Esophagus muscularis mucosa (tissue), 4 donors: ENCODE data around the gene CD8B. TPM values are rescaled to one million over a fixed set of nuclear protein-coding genes. Genes with fewer than 3 reads are reported as not detected.

Experiments
- DNase-seq: peaks from one replicate; pipeline ENCODE4 v3.0.0-alpha.2; 2017; ENCODE audit errors: extremely low spot score
- H3K27ac ChIP-seq, 4 donors: fragments of 200-600 bp; sonication (generic); replicated peaks in 1 of 4; 1 replicate in 3 of 4; 2 replicates in 1 of 4; pipeline ENCODE4 v1.5.1; 2016 to 2019; ENCODE audit warnings: mild to moderate bottlenecking in 1 of 4
- H3K27me3 ChIP-seq, 4 donors: fragments of 200-600 bp; sonication (generic); one replicate each; pipeline versions ENCODE4 v1.5.1 to v1.6.0; 2016 to 2019
- H3K36me3 ChIP-seq, 4 donors: fragments of 200-600 bp; sonication (generic); one replicate each; pipeline ENCODE4 v1.5.1; 2016 to 2019
- H3K4me1 ChIP-seq, 4 donors: fragments of 200-600 bp; sonication (generic); one replicate each; pipeline ENCODE4 v1.5.1; 2016 to 2019
- H3K4me3 ChIP-seq, 4 donors: fragments of 200-600 bp; sonication (generic); 1 replicate in 2 of 4; 2 replicates in 2 of 4; pipeline ENCODE4 v1.5.1; 2016 to 2019; ENCODE audit warnings: mild to moderate bottlenecking in 4 of 4, moderate library complexity in 1 of 4
- H3K9me3 ChIP-seq, 4 donors: fragments of 200-600 bp; sonication (generic); 1 replicate in 3 of 4; 2 replicates in 1 of 4; pipeline ENCODE4 v1.5.1; 2016 to 2019
- EP300 ChIP-seq: sonication (generic); formaldehyde crosslinking; IDR thresholded peaks from one replicate; pipeline ENCODE4 v1.6.1; 2017; ENCODE audit warnings: antibody characterized with exemption
- POLR2A ChIP-seq: fragments of 450-650 bp; IDR thresholded peaks from one replicate; pipeline ENCODE4 v1.6.1; 2017; ENCODE audit warnings: antibody characterized with exemption, moderate library complexity, mild to moderate bottlenecking, low read depth
- POLR2AphosphoS5 ChIP-seq, 2 donors: sonication (generic); formaldehyde crosslinking; IDR thresholded peaks; one replicate each; pipeline ENCODE4 v1.6.1; 2017; ENCODE audit warnings: antibody characterized with exemption in 2 of 2
- WGBS: methylation state at CpG from one replicate; pipeline ENCODE4 v1.1.5; 2018; 5-methylcytosine and 5-hydroxymethylcytosine counted together
- intact Hi-C: fragments of 100-400 bp; cut with DNase I; formaldehyde crosslinking; loops from one replicate; pipeline ENCODE4 v1.15.1; 2023
- total RNA-seq, 4 donors: library from RNA; depleted of rRNA; stranded (reverse); fragments of >200 nt; gene quantifications; one replicate each; pipeline versions ENCODE4 v1.1.0 to v1.2.1, GENCODE V29; 2016
- TF ChIP-seq, protein P1 (sequence below), 3 experiments: fragments of 200-600 bp in 2 of 3; fragments of 450-650 bp in 1 of 3; sonication (generic) in 2 of 3; IDR thresholded peaks; one replicate each; pipeline ENCODE4 v1.5.1; 2017 to 2019; ENCODE audit warnings: antibody characterized with exemption in 3 of 3, mild to moderate bottlenecking in 2 of 3, moderate library complexity in 1 of 3

The CD8B gene
- total RNA-seq, 4 donors from 2014 or later, result 0.65 to 4.3 (median 2.0) TPM; not detected in 1

DNA sequence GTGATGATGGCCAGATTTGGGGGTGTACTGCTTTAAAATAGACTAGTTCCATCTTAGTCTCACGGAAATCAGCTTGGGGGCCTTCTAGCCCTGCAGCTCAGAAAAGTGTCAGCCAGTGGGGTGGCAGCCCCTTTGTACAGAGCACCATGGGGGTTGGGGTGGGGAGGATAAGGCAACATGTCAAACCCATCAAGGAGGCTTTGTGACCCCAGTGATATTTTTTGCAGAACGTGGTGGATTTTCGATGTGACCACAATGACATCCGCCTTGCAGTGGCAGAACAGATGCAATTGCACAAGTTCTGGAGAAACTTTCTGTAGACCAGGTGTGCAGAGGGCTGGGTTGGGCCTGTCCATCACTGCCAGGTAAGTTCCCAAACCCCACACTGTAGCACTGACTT is 67.9 kb downstream of the CD8B start:
- H3K27me3 ChIP-seq, result peaks cover 9 to 71% (median 50%) of the 10 kb centered on the region in 4 donors
- peak; percentile 85 for DNase-seq
- no peaks in the 10 kb centered on the region for H3K36me3 ChIP-seq
- H3K4me1 ChIP-seq, result peaks cover 22 to 30% (median 29%) of the 10 kb centered on the region in 4 donors
- H3K27ac ChIP-seq, result no peak overlapping the region
- H3K9me3 ChIP-seq, result peaks cover 0 to 21% (median 10%) of the 10 kb centered on the region in 4 donors
- intact Hi-C loops, result no loop called here
- 85% methylated on average over 4 of the region's 4 CpGs for WGBS
- no peak overlapping the region for H3K4me3 ChIP-seq
- no peak for TF ChIP-seq POLR2A
- TF ChIP-seq EP300, result no peak
- TF ChIP-seq POLR2AphosphoS5 (IDR thresholded peaks at IDR 0.05), result no peak
- TF ChIP-seq, protein P1, sequence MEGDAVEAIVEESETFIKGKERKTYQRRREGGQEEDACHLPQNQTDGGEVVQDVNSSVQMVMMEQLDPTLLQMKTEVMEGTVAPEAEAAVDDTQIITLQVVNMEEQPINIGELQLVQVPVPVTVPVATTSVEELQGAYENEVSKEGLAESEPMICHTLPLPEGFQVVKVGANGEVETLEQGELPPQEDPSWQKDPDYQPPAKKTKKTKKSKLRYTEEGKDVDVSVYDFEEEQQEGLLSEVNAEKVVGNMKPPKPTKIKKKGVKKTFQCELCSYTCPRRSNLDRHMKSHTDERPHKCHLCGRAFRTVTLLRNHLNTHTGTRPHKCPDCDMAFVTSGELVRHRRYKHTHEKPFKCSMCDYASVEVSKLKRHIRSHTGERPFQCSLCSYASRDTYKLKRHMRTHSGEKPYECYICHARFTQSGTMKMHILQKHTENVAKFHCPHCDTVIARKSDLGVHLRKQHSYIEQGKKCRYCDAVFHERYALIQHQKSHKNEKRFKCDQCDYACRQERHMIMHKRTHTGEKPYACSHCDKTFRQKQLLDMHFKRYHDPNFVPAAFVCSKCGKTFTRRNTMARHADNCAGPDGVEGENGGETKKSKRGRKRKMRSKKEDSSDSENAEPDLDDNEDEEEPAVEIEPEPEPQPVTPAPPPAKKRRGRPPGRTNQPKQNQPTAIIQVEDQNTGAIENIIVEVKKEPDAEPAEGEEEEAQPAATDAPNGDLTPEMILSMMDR (IDR thresholded peaks at IDR 0.05), result no peak

DNA sequence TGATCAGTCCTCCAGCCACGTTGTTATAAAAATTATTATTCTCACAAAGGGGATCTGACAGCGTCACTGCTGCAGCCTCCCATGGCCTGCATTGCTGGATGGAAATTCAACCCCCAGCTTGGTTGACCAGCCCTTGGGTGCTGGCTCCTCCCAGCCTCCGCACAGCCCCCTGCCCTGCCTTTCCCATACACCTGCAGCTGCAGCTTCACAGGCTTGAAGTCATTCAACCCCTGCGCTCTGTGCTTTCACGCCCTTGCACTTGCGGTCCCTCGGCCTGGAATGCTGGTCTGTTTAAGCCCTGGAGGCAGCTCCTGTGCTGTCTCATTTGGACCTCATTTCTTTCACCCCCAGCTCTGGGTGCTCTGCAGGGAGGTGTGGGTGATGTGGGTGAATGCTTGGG is 70.1 kb downstream of the CD8B start:
- TF ChIP-seq POLR2AphosphoS5 (IDR thresholded peaks at IDR 0.05) (no peak), EP300 (no peak), POLR2A (no peak)
- TF ChIP-seq, protein P1 (IDR thresholded peaks at IDR 0.05), result no peak
- Histone ChIP-seq H3K27ac (no peak overlapping the region), H3K4me1 (peaks cover 27 to 38% (median 35%) of the 10 kb centered on the region in 4 donors), H3K36me3 (no peaks in the 10 kb centered on the region), H3K4me3 (peak overlapping the region in 3 of 4 donors; percentile 37 to 49 (median 37)), H3K9me3 (peaks cover 0 to 12% (median 3%) of the 10 kb centered on the region in 4 donors), H3K27me3 (peaks cover 9 to 79% (median 55%) of the 10 kb centered on the region in 4 donors)
- 65% methylated on average over 7 of the region's 7 CpGs for WGBS
- intact Hi-C loops, result no loop called here
- peak; percentile 50 for DNase-seq

DNA sequence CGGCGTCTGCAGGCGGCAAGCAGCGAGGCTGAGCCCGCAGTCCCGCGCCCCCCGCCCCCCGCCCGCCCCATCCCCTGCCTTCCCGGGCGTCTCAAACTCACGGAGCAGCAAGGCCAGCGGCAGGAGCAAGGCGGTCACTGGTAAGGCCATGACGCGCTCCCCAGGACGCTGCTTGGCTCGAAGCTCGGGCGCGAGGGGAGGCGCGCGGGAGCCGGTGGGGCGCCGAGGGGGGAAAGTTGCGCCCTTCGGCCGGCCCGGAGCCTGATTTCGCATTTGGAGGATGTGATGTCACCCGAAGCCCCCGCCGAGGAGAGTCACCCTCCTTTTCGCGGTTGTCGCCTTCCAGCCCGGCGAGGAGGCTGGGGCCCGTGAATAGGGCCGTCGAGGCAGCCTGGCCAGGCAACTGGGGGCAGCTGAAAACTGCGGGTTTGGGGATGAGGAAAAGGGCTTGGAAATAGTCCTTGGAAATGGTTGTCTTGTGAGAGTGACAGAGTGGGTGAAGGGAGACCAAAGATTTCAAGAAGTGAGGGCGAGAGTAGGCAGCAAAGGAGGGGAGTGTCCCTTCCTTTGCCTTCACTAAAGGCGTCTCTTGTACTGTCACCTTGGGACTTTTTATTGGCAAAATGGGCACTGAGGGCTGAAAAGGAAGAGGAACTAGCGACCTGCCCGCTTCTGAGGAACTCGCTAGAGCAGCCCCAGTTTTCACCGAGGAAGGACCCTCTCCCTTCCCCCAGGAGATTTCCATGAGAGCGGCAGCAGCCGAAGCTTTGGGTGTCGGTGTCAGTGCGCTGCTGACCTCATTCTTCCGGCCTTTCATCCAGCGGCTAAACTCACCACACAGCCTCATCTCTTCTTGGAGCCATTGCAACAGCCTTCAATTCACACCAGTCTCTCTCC is 70.8 kb downstream of the CD8B start, which contains the start of gene CD8A:
TSS of gene CD8A (minus strand) at position 238 of the 897 bp plus-strand sequence. CDS start at position 150, 88 bp downstream.
- peak; percentile 90 for DNase-seq
- H3K27me3 ChIP-seq, result peaks cover 9 to 79% (median 55%) of the 10 kb centered on the region in 4 donors
- intact Hi-C loops, result no loop called here

DNA sequence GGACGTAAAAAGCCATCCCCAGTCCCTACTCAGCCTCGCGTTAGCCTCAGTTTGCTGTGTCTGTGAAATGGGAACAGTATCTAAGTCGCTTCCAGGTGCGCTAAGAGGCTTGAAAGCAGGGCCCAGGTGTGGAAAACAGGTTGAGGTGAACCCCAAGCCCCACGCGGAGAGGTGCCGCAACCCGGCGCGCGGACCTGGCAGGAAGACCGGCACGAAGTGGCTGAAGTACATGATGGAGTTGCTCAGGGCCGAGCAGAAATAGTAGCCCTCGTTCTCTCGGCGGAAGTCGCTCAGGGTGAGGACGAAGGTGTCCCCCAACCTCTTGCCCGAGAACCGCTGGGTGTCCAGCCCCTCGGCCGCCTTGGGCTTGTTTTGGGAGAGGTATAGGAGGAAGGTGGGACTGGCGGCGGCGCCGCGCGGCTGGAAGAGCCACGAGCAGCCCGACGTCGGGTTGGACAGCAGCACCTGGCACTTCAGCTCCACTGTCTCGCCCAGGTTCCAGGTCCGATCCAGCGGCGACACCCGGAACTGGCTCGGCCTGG is 71.5 kb downstream of the CD8B start:
- peak; percentile 50 for DNase-seq
- Histone ChIP-seq H3K27me3 (peaks cover 9 to 72% (median 55%) of the 10 kb centered on the region in 4 donors), H3K27ac (no peak overlapping the region), H3K36me3 (no peaks in the 10 kb centered on the region), H3K4me3 (peak overlapping the region; percentile 31 to 49 (median 37)), H3K9me3 (no peaks in the 10 kb centered on the region), H3K4me1 (peaks cover 27 to 38% (median 35%) of the 10 kb centered on the region in 4 donors)
- intact Hi-C loops, result no loop called here
- no peak for TF ChIP-seq EP300
- TF ChIP-seq, protein P1 (IDR thresholded peaks at IDR 0.05), result no peak
- TF ChIP-seq POLR2AphosphoS5 (IDR thresholded peaks at IDR 0.05), result no peak
- TF ChIP-seq POLR2A, result no peak
- WGBS, result 9% methylated on average over 20 of the region's 40 CpGs

More for the DNA sequence above, 70.8 kb downstream of the CD8B start, which contains the start of gene CD8A:
- H3K4me3 ChIP-seq, result peak within 1 kb of the TSS; percentile 31 to 49 (median 37)
- H3K9me3 ChIP-seq, result peaks cover 0 to 6% (median 0%) of the 10 kb centered on the region in 4 donors
- WGBS, result 16% methylated on average over 16 of the region's 57 CpGs
- H3K36me3 ChIP-seq, result no peaks in the 10 kb centered on the region
- no peak within 1 kb of the TSS for H3K27ac ChIP-seq
- TF ChIP-seq, protein P1 (IDR thresholded peaks at IDR 0.05), result no peak
- TF ChIP-seq POLR2AphosphoS5 (IDR thresholded peaks at IDR 0.05) (no peak), POLR2A (no peak)
- H3K4me1 ChIP-seq, result peaks cover 27 to 38% (median 35%) of the 10 kb centered on the region in 4 donors
